ENCODE data around the gene TMEM254. TPM values are rescaled to one million over a fixed set of nuclear protein-coding genes. Genes with fewer than 3 reads are reported as not detected.
"Not testable (repeated sequence)": the region's sequence is repeated elsewhere in the genome, so short reads cannot be mapped to it uniquely, and the experiment has no call there.

TMEM254 gene
- total RNA-seq, 1 donor from 2014 or later: 46.8 TPM

- not testable (repeated sequence) for ATAC-seq
Measured at GRCh38 chr10:80133687-80134086, 55.2 kb downstream of the TMEM254 start.

GRCh38 chr10:80136134-80136571 lies 57.7 kb downstream of the TMEM254 start:
- ATAC-seq: peak; percentile 31

GRCh38 chr10:80137031-80137862 lies 58.8 kb downstream of the TMEM254 start:
- peak; percentile 6 for ATAC-seq

GRCh38 chr10:80137920-80138319 lies 59.5 kb downstream of the TMEM254 start:
- ATAC-seq: no peak

- no peak for ATAC-seq
Measured at GRCh38 chr10:80139265-80139664, 60.8 kb downstream of the TMEM254 start.

- ATAC-seq: no peak
Measured at GRCh38 chr10:80140251-80140650, 61.8 kb downstream of the TMEM254 start.

GRCh38 chr10:80141696-80142460 lies 63.4 kb downstream of the TMEM254 start:
- ATAC-seq: no peak

Other genes starting within 250 kb of the TMEM254 start
- 2.0 TPM for gene SFTPD, start 129.6 kb upstream of the TMEM254 start, total RNA-seq
- 5.0 TPM for gene PLAC9, start 54.1 kb downstream of the TMEM254 start, total RNA-seq
- 261 TPM for gene ANXA11, start 126.9 kb downstream of the TMEM254 start, total RNA-seq
- gene MAT1A, start 211.0 kb downstream of the TMEM254 start, total RNA-seq: 0.48 TPM

All from esophagus mucosa (tissue), 1 donor.